Activated T-helper 2 cell treated with anti-CD3 and anti-CD28 coated beads, Interferon-gamma antibody, Interleukin-2, Interleukin-4, amounts not matched to agents 10 μg/mL and 5 μg/mL and 100 μg/mL, durations not matched to agents 14 hours and 24 hours and 36 hours (primary cell): ENCODE data around the gene HIVEP3. TPM values are rescaled to one million over a fixed set of nuclear protein-coding genes. Genes with fewer than 3 reads are reported as not detected.

ENCODE experiments used
- DNase-seq: peaks from one replicate; pipeline ENCODE4 v3.0.0; 2021; ENCODE audit warnings: low spot score
- H3K27ac Mint-ChIP-seq: one replicate; pipeline ENCODE4 v1.8.0; 2021; ENCODE audit warnings: mixed read lengths
- H3K27me3 Mint-ChIP-seq: one replicate; pipeline ENCODE4 v1.8.0; 2021; ENCODE audit warnings: low read depth, mixed read lengths
- H3K36me3 Mint-ChIP-seq: one replicate; pipeline ENCODE4 v1.8.0; 2021; ENCODE audit warnings: low read depth, mixed read lengths
- H3K4me1 Mint-ChIP-seq: one replicate; pipeline ENCODE4 v1.8.0; 2021; ENCODE audit warnings: low read depth, mixed read lengths
- H3K4me3 Mint-ChIP-seq: one replicate; pipeline ENCODE4 v1.8.0; 2021; ENCODE audit warnings: low read depth, mild to moderate bottlenecking, moderate library complexity, mixed read lengths
- H3K9me3 Mint-ChIP-seq: one replicate; pipeline ENCODE4 v1.8.0; 2021; ENCODE audit warnings: mixed read lengths
- intact Hi-C: fragments of 100-400 bp; cut with micrococcal nuclease; formaldehyde crosslinking; loops from one replicate; pipeline ENCODE4 v1.15.1; 2023
- total RNA-seq: library from RNA; stranded (reverse); gene quantifications from 2 replicates; pipeline ENCODE4 v1.2.3, GENCODE V29; 2022

Gene HIVEP3
- total RNA-seq, 1 donor from 2014 or later, result 33.7 TPM

GRCh38 chr1:41846625-41847405 lies 71.9 kb downstream of the HIVEP3 start:
- H3K9me3 Mint-ChIP-seq, result no peaks in the 10 kb centered on the region
- intact Hi-C loops, result no loop called here
- no peaks in the 10 kb centered on the region for H3K36me3 Mint-ChIP-seq
- no peak for DNase-seq
- H3K27ac Mint-ChIP-seq, result no peak overlapping the region
- H3K27me3 Mint-ChIP-seq, result no peaks in the 10 kb centered on the region
- peaks cover 21% of the 10 kb centered on the region for H3K4me1 Mint-ChIP-seq
- H3K4me3 Mint-ChIP-seq, result no peak overlapping the region

- H3K9me3 Mint-ChIP-seq, result no peaks in the 10 kb centered on the region
- intact Hi-C loops, result no loop called here
- no peaks in the 10 kb centered on the region for H3K27me3 Mint-ChIP-seq
- H3K4me3 Mint-ChIP-seq, result no peak overlapping the region
- no peaks in the 10 kb centered on the region for H3K36me3 Mint-ChIP-seq
- DNase-seq, result no peak
- no peak overlapping the region for H3K27ac Mint-ChIP-seq
- H3K4me1 Mint-ChIP-seq, result peaks cover 10% of the 10 kb centered on the region
Measured at GRCh38 chr1:41844781-41845272, 73.9 kb downstream of the HIVEP3 start.

GRCh38 chr1:41844255-41844654 lies 74.5 kb downstream of the HIVEP3 start:
- intact Hi-C loops, result no loop called here
- H3K27ac Mint-ChIP-seq, result no peak overlapping the region
- H3K9me3 Mint-ChIP-seq, result no peaks in the 10 kb centered on the region
- H3K36me3 Mint-ChIP-seq, result no peaks in the 10 kb centered on the region
- no peaks in the 10 kb centered on the region for H3K27me3 Mint-ChIP-seq
- DNase-seq, result no peak
- peaks cover 10% of the 10 kb centered on the region for H3K4me1 Mint-ChIP-seq
- H3K4me3 Mint-ChIP-seq, result no peak overlapping the region

GRCh38 chr1:41842993-41843755 lies 75.5 kb downstream of the HIVEP3 start:
- intact Hi-C loops, result no loop called here

GRCh38 chr1:41842326-41842725 lies 76.4 kb downstream of the HIVEP3 start:
- intact Hi-C loops, result no loop called here
- Mint-ChIP-seq H3K9me3 (no peaks in the 10 kb centered on the region), H3K4me1 (peaks cover 7% of the 10 kb centered on the region), H3K36me3 (no peaks in the 10 kb centered on the region), H3K27ac (no peak overlapping the region), H3K4me3 (no peak overlapping the region), H3K27me3 (peaks cover 2% of the 10 kb centered on the region)
- no peak for DNase-seq

More at GRCh38 chr1:41842993-41843755, 75.5 kb downstream of the HIVEP3 start:
- no peaks in the 10 kb centered on the region for H3K36me3 Mint-ChIP-seq
- H3K9me3 Mint-ChIP-seq, result no peaks in the 10 kb centered on the region
- peaks cover 2% of the 10 kb centered on the region for H3K27me3 Mint-ChIP-seq
- H3K4me3 Mint-ChIP-seq, result no peak overlapping the region
- peaks cover 8% of the 10 kb centered on the region for H3K4me1 Mint-ChIP-seq
- no peak overlapping the region for H3K27ac Mint-ChIP-seq
- DNase-seq, result no peak

GRCh38 chr1:41840592-41841246 lies 78.0 kb downstream of the HIVEP3 start:
- Mint-ChIP-seq H3K27me3 (peaks cover 7% of the 10 kb centered on the region), H3K4me3 (no peak overlapping the region), H3K9me3 (no peaks in the 10 kb centered on the region), H3K27ac (no peak overlapping the region), H3K36me3 (no peaks in the 10 kb centered on the region), H3K4me1 (no peaks in the 10 kb centered on the region)
- intact Hi-C loops, result no loop called here
- no peak for DNase-seq

- no peak overlapping the region for H3K27ac Mint-ChIP-seq
- DNase-seq, result no peak
- no peaks in the 10 kb centered on the region for H3K36me3 Mint-ChIP-seq
- H3K4me3 Mint-ChIP-seq, result no peak overlapping the region
- no peaks in the 10 kb centered on the region for H3K9me3 Mint-ChIP-seq
- H3K4me1 Mint-ChIP-seq, result no peaks in the 10 kb centered on the region
- peaks cover 7% of the 10 kb centered on the region for H3K27me3 Mint-ChIP-seq
- intact Hi-C loops, result no loop called here
Measured at GRCh38 chr1:41838266-41838665, 80.5 kb downstream of the HIVEP3 start.

- H3K4me1 Mint-ChIP-seq, result no peaks in the 10 kb centered on the region
- no peaks in the 10 kb centered on the region for H3K36me3 Mint-ChIP-seq
- intact Hi-C loops, result no loop called here
- H3K27ac Mint-ChIP-seq, result no peak overlapping the region
- no peak for DNase-seq
- peaks cover 7% of the 10 kb centered on the region for H3K27me3 Mint-ChIP-seq
- H3K9me3 Mint-ChIP-seq, result no peaks in the 10 kb centered on the region
- H3K4me3 Mint-ChIP-seq, result no peak overlapping the region
Measured at GRCh38 chr1:41837691-41838090, 81.0 kb downstream of the HIVEP3 start.

- Mint-ChIP-seq H3K4me1 (no peaks in the 10 kb centered on the region), H3K4me3 (no peak overlapping the region), H3K9me3 (no peaks in the 10 kb centered on the region), H3K36me3 (no peaks in the 10 kb centered on the region), H3K27ac (no peak overlapping the region), H3K27me3 (peaks cover 10% of the 10 kb centered on the region)
- intact Hi-C loops, result no loop called here
- DNase-seq, result no peak
Measured at GRCh38 chr1:41835485-41835884, 83.2 kb downstream of the HIVEP3 start.

- Mint-ChIP-seq H3K9me3 (no peaks in the 10 kb centered on the region), H3K4me1 (no peaks in the 10 kb centered on the region), H3K36me3 (no peaks in the 10 kb centered on the region), H3K27ac (no peak overlapping the region), H3K27me3 (peaks cover 10% of the 10 kb centered on the region), H3K4me3 (no peak overlapping the region)
- intact Hi-C loops, result no loop called here
- no peak for DNase-seq
Measured at GRCh38 chr1:41833519-41834000, 85.2 kb downstream of the HIVEP3 start.

GRCh38 chr1:41830726-41831125 lies 88.0 kb downstream of the HIVEP3 start:
- H3K4me3 Mint-ChIP-seq, result no peak overlapping the region
- intact Hi-C loops, result no loop called here
- no peak for DNase-seq
- no peak overlapping the region for H3K27ac Mint-ChIP-seq
- no peaks in the 10 kb centered on the region for H3K36me3 Mint-ChIP-seq
- no peaks in the 10 kb centered on the region for H3K9me3 Mint-ChIP-seq
- H3K27me3 Mint-ChIP-seq, result peaks cover 5% of the 10 kb centered on the region
- no peaks in the 10 kb centered on the region for H3K4me1 Mint-ChIP-seq

- no peak overlapping the region for H3K4me3 Mint-ChIP-seq
- H3K36me3 Mint-ChIP-seq, result no peaks in the 10 kb centered on the region
- H3K27me3 Mint-ChIP-seq, result peaks cover 5% of the 10 kb centered on the region
- intact Hi-C loops, result no loop called here
- DNase-seq, result no peak
- no peaks in the 10 kb centered on the region for H3K9me3 Mint-ChIP-seq
- no peak overlapping the region for H3K27ac Mint-ChIP-seq
- no peaks in the 10 kb centered on the region for H3K4me1 Mint-ChIP-seq
Measured at GRCh38 chr1:41827991-41828570, 90.6 kb downstream of the HIVEP3 start.
